Left kidney (tissue), 2 donors: Measurements from ENCODE around the gene C7orf33. TPM values are rescaled to one million over a fixed set of nuclear protein-coding genes. Genes with fewer than 3 reads are reported as not detected.
A peak's percentile ranks its signal among the peaks of the same experiment; 100 is the strongest.

Experiments used
- DNase-seq: peaks from one replicate; pipeline ENCODE4 v3.0.0-alpha.2; 2013
- polyA plus RNA-seq: library from polyadenylated mRNA; unstranded; fragments of 120-200 nt; gene quantifications from one replicate; pipeline ENCODE4 v1.2.1, GENCODE V29; 2013; ENCODE audit not compliant: insufficient read length

C7orf33 gene
- polyA plus RNA-seq, 1 donor = not detected

DNA sequence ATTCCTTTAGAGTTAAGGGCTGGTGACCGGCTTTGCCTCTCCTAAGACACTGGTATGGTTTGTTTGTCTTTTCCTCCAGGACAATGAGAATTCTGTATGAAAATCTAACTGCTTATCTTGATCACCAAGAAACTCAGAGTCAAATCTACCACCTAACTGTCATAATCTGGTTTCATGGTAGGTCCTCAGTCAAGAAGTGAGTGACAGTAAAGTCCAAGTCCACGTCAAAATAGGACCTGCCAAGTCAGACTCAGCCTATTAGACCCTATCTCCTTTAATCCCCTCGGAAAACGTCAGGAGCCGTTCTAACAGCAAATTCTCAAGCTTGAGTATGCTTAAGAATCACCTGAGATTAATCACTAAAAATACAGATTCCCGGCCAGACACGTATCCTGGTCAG lies 37.4 kb downstream of the C7orf33 start:
- DNase-seq = no peak

DNA sequence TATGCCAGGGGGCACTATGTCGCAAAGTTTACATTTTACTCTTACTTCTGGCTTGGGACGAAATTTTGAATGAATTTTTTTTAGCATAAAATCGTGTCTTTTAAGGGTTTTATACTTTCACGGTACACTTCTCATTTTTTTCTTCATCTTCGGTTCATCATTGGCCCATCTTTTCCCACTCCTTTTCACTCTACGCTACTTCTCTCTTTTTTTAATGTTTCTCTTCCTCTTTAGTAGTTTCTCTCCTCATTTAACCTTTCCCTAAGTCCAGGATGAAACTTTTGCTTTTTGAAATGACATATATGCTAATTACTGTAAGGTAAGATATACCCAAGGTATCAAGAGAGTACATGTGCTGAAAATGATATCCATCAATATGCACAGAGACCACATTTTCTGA lies 39.5 kb downstream of the C7orf33 start:
- DNase-seq = no peak

DNA sequence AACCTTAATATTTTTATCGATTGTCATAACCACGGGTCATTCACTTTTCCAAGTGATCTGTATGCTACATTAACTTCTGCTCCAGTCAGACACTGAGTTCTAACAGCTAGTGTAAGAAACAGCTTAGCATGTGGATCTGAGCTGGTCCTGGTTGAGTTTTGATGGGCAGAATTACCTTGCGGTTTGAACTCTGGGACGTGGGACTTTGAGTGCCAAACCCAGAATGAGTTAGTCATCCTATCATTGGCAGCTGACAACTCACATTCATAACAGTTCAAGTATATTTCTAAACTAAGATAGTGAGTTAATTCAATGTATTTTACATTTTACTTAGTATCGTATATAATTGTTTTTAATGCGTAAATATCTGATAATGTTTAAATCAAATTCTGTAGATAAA lies 43.2 kb downstream of the C7orf33 start:
- no peak for DNase-seq

DNA sequence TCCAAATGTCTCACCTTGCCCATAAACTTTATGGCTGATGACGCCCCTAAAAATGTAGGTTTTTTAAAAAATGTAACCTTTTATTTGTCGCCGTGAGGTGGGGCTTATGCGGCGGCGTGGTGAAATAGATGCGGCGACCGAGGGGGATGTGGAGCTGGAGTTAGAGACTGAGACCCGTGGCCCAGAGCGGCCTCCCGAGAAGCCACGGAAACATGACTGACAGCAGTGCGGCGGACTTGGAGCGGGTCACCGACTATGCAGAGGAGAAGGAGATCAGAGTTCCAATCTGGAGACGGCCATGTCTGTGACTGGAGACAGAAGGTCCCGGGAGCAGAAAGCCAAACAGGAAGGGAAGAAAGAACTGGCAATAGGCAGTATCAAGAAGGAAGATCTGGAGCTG lies 46.5 kb downstream of the C7orf33 start:
- no peak for DNase-seq

DNA sequence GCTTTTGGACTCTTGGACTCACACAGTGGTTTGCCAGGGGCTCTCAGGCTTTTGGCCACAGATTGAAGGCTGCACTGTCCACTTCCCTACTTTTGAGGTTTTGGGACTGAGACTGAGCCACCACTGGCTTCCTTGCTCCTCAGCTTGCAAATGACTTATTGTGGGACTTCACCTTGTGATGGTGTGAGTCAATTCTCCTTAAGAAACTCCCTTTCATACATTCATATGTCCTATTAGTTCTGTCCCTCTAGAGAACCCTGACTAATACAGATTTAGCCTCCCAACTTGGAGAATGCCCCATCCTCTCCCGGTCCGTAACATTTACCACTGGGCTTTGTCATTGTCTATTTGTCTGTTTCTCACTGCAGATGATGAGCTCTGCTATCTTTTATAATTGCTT lies 55.3 kb downstream of the C7orf33 start:
- DNase-seq = no peak

DNA sequence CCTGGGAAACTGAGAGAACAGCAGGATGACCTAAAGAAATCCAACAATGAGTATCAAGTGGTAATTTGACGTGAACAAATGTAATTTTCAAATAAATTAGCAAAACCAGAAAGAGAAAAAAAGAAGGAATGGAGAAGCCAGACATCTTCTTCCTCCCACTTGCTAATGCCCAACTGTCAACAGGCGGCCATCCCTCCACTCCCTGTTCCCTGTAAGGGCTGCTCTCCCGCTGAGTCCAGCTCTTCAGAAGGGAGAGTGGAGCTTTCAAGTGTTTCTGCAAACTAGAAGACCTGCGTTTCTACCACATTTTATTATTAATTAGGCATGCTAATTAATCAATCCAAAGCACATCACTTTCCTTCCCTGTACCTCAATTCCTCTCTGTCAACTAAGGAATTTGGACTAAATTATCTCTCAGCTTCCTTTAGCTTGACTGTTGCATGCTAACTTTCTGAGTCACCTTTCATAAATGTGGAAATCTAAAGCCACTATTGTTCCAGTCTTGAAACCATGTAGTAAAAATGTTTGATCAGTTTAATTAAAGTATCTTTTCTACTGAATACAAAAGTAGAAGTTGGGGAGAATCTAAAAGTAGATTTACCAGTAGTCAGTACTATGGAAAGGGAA lies 59.8 kb downstream of the C7orf33 start:
- no peak for DNase-seq

DNA sequence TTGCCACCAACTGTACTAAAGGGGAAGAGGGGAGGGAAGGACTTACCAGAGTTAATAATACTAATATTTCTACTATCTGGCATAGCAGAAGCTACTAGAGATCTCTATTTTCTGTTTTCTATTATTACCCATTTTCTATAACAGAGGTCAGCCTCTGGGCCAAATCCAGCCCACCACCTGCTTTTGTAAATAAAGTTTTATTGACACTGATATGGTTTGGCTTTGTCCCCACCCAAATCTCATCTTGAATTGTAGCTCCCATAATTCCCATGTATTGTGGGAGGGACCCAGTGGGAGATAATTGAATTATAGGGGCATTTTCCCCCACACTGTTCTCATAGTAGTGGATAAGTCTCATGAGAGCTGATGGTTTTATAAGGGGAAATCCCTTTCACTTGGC lies 62.2 kb downstream of the C7orf33 start:
- DNase-seq = no peak

DNA sequence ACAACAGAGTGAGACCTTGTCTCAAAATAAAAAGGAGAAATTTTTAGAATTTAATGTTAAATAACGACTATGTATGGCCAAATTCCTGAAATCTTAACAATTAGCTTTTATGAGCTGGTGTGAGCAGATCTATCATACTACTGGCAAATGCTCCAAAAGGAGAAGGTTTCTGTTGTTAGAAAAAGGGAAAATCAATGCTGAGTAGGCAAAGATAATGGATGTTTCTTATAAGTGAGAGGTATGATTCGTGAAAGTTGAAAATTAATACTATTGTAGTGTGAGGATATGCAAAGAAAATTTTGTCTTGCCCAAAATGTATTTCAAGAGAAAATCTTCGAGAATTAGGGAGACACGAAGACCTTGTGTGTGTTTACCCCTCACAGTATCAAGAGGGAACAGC lies 67.4 kb downstream of the C7orf33 start:
- no peak for DNase-seq

DNA sequence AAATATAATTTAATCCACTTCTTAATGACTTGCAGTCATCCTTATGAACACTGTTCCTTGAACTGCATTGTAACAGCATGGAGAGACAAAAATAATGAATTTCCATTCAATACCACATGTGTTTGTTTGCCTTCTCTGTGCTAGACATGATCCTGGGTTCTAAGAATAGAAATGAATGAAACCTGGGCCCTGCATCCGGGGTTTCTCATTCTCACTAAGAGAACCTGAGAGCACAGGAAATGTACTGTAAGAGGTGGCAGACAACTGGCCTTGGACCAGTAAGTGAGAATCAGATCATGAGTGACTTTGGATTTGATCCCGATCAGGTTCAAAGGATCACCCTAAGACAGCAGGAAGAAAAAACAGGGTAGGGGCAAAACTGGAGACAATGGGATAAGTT lies 70.9 kb downstream of the C7orf33 start:
- DNase-seq = no peak

DNA sequence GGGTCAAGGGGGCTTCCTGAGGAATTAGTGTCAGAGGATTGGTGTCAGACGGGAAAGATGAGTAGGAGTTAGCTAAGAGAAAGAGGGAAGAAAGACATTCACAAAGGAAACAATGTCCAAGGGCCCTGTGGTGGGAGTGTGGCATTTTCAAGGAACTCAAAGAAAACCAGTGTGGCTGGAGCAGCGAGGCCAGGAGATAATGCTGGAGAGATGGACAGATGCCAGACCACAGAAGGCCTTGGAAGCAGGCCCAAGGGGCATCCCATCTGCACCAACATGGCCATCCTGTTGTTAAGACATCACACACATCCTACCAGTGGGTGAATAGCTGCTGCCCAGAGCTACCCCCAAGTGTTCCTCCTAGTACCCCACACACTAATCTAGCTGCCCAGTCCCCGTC lies 72.1 kb downstream of the C7orf33 start:
- no peak for DNase-seq

DNA sequence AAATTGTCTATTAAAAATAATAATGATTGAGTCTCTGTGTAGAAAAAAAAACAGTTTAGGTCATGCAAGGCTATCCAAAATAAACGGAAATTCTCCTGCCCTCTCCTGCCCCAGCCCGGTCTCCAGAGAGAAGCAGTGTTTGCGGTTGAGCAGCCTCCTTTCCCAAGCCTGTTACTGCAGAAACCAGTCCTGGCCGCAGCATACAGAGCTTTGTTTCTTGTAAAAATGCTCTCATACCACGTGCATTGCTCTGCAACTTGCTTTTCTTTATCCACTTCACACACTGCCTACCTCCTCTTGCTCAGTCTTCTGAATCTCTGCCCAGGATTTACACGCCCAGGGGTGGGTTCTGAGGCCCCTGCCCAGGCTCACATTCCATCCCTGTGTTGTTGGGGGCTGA lies 73.8 kb downstream of the C7orf33 start:
- peak; percentile 10 for DNase-seq

DNA sequence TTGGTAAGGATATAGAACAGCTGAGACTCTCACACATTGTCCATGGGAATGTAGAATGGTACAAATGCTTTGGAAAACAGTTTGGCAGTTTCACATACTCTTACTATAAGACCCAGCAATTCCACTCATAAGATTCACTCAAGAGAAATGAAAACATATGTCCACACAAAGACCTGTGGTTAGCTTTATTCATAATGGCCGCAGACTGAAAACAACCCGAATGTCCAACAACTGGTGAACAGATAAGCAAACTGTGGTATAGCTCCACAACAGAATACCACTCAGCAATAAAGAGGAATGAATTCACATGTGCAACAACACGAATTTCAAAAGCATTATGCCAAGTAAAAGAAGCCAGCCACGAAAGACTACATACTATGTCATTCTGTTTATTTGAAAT lies 74.7 kb downstream of the C7orf33 start:
- DNase-seq = no peak

Other genes starting within 250 kb of the C7orf33 start
- 62.9 TPM for gene CUL1, start 108.1 kb downstream of the C7orf33 start, polyA plus RNA-seq